A673 (cell line): ENCODE data around the gene IL1RAP.

ENCODE experiments used
- EZH2 ChIP-seq: fragments of 200-600 bp; sonication (generic); IDR thresholded peaks from 2 replicates; pipeline ENCODE4 v1.6.1; 2017; ENCODE audit warnings: borderline replicate concordance, low read depth, mild to moderate bottlenecking, mixed read lengths, antibody characterized with exemption, low read length; ENCODE audit not compliant: poor library complexity, severe bottlenecking
- TF ChIP-seq, protein P1 (sequence below): fragments of 300-800, 200-600 bp; sonication (generic); conservative IDR thresholded peaks from 2 replicates; pipeline ENCODE4 v1.5.1; 2017; ENCODE audit warnings: low read depth, mild to moderate bottlenecking, antibody characterized with exemption, low read length, moderate library complexity, mixed read lengths

DNA sequence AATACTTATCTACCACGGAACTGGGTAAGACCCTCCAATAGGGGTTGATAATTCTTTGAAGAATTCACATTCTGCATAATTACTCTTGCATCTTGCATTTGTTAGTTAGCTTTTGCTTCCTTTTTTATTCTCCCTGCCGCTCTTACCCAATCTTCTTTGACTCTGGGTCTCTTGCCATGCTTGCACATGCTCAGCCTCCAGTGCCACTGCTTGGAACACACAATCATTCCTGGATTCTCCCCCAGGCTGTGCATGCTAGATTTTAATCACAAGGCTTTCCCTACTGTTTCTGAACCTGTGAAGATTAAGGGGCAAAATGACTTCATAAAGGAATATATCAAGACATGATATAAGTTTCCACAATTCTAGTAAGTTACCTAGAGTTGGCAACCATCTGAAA, 133.1 kb downstream of the IL1RAP start:
- TF ChIP-seq, protein P1, sequence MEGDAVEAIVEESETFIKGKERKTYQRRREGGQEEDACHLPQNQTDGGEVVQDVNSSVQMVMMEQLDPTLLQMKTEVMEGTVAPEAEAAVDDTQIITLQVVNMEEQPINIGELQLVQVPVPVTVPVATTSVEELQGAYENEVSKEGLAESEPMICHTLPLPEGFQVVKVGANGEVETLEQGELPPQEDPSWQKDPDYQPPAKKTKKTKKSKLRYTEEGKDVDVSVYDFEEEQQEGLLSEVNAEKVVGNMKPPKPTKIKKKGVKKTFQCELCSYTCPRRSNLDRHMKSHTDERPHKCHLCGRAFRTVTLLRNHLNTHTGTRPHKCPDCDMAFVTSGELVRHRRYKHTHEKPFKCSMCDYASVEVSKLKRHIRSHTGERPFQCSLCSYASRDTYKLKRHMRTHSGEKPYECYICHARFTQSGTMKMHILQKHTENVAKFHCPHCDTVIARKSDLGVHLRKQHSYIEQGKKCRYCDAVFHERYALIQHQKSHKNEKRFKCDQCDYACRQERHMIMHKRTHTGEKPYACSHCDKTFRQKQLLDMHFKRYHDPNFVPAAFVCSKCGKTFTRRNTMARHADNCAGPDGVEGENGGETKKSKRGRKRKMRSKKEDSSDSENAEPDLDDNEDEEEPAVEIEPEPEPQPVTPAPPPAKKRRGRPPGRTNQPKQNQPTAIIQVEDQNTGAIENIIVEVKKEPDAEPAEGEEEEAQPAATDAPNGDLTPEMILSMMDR: no peak
- no peak for TF ChIP-seq EZH2
